ENCODE data around the gene ENTPD2.

The ENTPD2 gene

GRCh38 chr9:137053944-137054931 is at the start of gene ENTPD2:
Gene ENTPD2, minus strand, starts transcription at chr9:137054061. Its CDS starts 64 bp downstream, at chr9:137053997.
- DNase-seq (ENCODE audit: low read depth in 2 of 2) = no peak

DNA sequence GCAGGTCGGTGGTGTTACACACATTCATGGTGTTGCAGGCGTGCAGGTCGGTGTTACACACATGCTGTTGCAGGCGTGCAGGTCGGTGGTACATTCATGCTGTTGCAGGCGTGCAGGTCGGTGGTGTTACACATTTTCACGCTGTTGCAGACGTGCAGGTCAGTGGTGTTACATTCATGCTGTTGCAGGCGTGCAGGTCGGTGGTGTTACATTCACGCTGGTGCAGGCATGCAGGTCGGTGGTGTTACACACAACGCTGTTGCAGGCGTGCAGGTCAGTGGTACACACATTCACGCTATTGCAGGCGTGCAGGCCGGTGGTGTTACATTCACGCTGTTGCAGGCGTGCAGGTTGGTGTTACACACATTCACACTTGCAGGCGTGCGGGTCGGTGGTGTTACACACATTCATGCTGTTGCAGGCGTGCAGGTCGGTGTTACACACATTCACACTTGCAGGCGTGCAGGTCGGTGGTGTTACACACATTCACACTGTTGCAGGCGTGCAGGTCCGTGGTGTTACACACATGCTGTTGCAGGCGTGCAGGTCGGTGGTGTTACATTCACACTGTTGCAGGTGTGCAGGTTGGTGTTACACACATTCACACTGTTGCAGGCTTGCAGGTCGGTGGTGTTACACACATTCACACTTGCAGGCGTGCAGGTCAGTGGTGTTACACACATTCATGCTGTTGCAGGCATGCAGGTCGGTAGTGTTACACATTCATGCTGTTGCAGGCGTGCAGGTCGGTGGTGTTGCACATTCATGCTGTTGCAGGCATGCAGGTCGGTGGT is 49.5 kb upstream of the ENTPD2 start:
- no peak for DNase-seq (ENCODE audit: low read depth in 2 of 2)

DNA sequence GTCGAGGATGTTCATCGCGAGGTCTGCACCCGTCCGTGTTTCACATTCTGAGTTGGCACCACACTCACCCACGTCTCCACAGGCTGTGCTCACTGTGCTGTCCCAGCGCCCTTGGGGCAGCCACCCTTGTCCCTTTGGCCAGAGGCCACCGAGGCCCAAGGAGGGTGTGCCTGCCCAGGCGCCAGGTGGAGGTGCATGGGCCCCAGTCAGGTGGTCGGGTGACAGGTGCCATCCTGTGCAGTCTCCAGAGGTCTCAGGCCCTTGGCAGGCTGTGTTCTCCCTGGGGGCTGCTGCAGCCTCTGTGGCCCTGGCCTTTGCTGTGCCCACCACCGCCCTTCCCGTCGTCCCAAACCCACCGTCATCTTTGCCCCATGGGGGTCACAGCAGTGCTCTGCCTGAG is 45.4 kb upstream of the ENTPD2 start:
- no peak for DNase-seq (ENCODE audit: low read depth in 2 of 2)

DNA sequence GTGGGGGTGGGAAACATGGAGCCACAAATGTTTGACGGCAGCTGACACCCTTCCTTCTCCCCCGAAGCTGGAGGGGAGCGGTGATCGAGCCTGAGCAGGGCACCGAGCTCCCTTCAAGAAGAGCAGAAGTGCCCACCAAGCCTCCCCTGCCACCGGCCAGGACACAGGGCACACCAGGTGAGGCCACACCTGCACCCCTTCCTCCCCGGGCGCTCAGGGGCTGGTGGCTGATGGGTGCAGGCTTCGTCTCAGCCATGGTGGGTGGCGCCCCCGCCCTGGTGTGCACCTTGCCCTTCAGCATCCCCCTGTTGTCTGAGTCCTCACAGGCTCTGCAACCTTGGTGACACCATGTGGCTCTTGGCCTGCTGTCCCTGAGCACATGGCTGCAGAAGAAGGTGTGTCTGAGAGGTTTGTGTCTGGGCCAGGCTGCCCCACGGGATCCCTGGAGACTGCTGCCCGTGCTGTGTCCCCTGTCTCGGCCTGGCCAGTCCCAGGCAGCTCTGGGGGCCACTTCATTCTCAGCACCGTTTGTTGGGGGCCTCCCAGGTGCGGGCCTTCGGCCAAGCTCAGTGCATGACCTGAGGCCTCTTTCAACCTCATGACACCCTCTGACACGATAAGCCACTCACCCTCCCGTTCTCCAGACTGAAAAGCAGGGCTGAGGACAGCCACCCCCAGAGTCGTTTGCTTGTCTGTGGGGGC is 44.1 kb upstream of the ENTPD2 start:
- no peak for DNase-seq (ENCODE audit: low read depth in 2 of 2)

- no peak for DNase-seq (ENCODE audit: low read depth in 2 of 2)
These were observed 43.1 kb upstream of the ENTPD2 start for GRCh38 chr9:137096785-137097546.

GRCh38 chr9:137095664-137096517 is 42.0 kb upstream of the ENTPD2 start:
- DNase-seq (ENCODE audit: low read depth in 2 of 2) = peak; percentile 74 to 83

DNA sequence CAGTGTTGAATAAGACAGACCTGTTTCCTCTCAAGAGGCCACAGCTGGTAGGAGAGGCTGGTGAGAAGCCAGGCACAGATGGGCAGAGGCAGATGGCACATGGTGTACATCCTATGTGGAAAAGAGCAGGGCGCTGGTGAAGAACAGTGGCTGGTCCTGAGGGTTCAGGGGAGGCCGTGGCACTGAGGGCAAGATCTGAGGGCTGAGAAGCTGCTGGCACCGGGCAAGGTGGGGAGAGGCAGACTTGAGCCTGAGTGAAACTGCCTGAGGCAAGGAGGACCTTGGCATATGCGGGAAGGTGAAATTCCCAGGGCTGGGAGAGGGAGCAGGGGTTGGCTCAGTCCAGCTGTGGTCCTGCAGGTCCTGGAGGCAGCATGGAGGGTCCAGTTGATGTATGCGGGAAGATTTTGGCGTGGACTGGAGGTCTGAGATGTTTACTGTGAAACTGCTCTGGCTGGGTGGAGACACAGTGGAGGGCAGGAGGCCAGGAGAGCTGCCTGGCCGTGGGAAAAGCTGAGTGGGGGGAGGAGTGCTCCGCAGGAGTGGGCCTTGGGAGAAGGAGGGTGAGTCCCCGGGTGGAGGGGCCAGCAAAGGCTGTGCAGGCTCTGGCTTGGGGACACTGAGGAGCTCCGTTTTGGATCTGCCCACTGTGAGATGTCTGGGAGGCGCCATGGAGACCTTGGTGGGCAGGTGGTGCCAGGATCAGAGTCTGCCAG is 35.5 kb upstream of the ENTPD2 start:
- DNase-seq (ENCODE audit: low read depth in 2 of 2) = no peak

GRCh38 chr9:137088121-137088520 is 34.3 kb upstream of the ENTPD2 start:
- DNase-seq (ENCODE audit: low read depth in 2 of 2) = no peak

GRCh38 chr9:137087409-137087925 is 33.6 kb upstream of the ENTPD2 start:
- DNase-seq (ENCODE audit: low read depth in 2 of 2) = peak in 1 of 2 donors; percentile 4

GRCh38 chr9:137086531-137087408 is 32.9 kb upstream of the ENTPD2 start, which contains the start of gene MAN1B1:
Gene MAN1B1, plus strand, starts transcription at chr9:137086985. Its CDS starts 15 bp downstream, at chr9:137087000.
- peak; percentile 99 to 100 for DNase-seq (ENCODE audit: low read depth in 2 of 2)

DNA sequence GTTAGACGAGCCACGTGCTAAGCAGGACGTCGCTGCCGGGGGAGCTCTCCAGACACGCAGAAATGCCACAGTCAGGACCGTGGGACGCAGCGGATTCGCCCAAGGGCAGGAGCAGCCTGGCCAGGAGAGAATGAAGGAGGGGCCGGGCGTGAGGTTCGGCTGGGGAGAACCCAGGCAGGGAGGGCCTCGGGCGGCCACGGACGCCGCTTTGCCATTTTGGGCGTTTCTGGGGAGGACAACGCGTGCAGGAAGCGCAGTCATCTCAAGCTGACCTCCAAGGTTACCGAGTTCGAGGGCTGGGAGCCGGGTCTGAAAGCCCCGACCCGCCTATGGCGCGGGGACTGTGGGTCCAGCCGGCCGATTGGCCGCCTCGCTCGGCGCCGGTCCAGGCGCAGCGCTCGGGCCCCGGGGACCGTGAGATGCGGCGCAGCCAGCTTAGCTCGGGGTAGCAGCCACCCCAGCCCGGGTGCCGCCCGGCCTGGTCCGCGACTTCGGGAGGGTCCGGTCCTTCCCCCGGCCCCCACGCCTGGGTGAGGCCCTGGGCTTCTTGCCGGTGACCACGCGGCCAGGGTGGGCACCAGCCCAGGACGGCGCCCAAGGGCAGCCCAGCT is 32.2 kb upstream of the ENTPD2 start:
- peak in 1 of 2 donors; percentile 20 for DNase-seq (ENCODE audit: low read depth in 2 of 2)

DNA sequence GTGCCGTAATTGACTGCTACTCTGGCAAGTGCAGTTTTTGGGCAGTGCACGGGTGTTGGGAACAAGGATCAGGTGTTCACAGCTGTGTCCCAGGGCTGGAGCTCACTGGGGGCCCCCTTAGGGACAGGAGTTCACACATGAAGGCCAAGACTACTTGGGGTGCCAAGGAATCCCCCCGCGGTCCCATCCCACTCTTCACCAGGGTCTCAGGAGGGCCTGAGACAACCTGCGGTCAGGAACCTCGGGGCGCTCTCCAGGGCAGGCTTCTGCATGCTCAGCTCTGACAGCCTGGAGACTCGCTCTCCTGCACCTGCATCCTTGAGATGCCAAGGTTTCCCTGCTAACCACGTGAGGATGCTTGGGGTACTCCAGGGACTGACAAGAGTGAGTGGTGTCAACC is 30.7 kb upstream of the ENTPD2 start:
- no peak for DNase-seq (ENCODE audit: low read depth in 2 of 2)

- DNase-seq (ENCODE audit: low read depth in 2 of 2) = peak in 1 of 2 donors; percentile 23
These were observed 29.6 kb upstream of the ENTPD2 start for GRCh38 chr9:137083394-137084004.

GRCh38 chr9:137082925-137083290 is 29.0 kb upstream of the ENTPD2 start:
- DNase-seq (ENCODE audit: low read depth in 2 of 2) = no peak

- no peak for DNase-seq (ENCODE audit: low read depth in 2 of 2)
These were observed 28.5 kb upstream of the ENTPD2 start for GRCh38 chr9:137082222-137082924.

DNA sequence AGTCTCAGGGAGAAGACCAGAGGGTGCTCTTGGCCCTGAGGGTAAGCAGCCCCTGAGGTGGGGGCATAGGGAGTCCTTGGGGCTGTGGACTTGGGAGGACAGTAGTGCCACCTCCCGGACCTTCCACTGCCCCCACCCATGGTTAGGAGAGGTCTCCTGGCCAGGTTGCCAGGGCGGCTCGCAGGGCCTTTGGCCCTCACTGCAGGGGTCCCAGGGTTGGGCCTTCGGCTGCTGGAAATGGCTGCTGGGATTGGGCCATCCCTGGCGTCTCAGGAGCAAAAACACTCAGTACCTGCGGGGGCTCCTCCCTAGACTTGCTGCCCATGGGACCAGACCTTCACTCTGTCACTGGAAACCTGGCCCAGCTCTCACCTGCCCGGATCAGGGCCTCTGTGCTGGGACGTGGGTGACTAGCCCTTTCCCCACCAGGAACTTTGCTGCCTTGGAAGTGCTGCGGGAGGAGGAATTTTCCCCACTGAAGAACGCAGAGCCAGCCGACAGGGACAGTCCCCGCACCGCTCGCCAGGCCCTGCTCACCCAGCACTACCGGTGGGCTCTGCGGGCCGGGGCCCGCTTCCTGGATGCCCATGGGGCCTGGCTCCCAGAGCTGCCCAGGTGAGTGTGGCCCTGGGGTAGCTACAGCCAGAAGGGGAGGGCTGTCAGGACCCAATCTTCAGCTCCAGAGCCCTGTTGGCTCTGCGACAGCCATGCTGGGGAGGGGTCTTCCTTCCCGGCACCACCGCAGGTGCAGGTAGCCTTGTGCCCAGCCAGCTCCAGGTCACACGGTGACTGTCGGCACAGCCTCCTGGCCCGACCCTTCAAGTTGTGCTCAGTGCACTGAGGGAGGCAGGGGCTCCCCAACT is 26.6 kb upstream of the ENTPD2 start:
- no peak for DNase-seq (ENCODE audit: low read depth in 2 of 2)

All from stimulated activated CD4-positive, alpha-beta T cell treated with anti-CD3 and anti-CD28 coated beads, Interleukin-15, amount 100 ng/mL, for 48 hours (primary cell).